BLaER1 treated with 17β-estradiol and CSF1 and Interleukin-3, amounts not matched to agents 10 nM and 100 nM (cell line): Measurements from ENCODE around the gene CRKL.
"Not testable (repeated sequence)": the region's sequence is repeated elsewhere in the genome, so short reads cannot be mapped to it uniquely, and the experiment has no call there.

ENCODE experiments used
- H3K27ac ChIP-seq, 11 experiments: shearing (Covaris generic); formaldehyde crosslinking; 2 replicates each; pipeline ENCODE4 v1.8.1; 2022
- H3K27me3 ChIP-seq, 11 experiments: shearing (Covaris generic); formaldehyde crosslinking; 2 replicates each; pipeline ENCODE4 v1.8.1; 2022
- H3K36me3 ChIP-seq, 11 experiments: shearing (Covaris generic); formaldehyde crosslinking; 2 replicates each; pipeline ENCODE4 v1.8.1; 2022
- H3K4me1 ChIP-seq, 10 experiments: shearing (Covaris generic); formaldehyde crosslinking; 2 replicates each; pipeline ENCODE4 v1.8.1; 2022
- H3K4me2 ChIP-seq, 11 experiments: shearing (Covaris generic); formaldehyde crosslinking; 2 replicates each; pipeline ENCODE4 v1.8.1; 2022
- H3K4me3 ChIP-seq, 10 experiments: shearing (Covaris generic); formaldehyde crosslinking; 2 replicates each; pipeline ENCODE4 v1.8.1; 2022
- H3K9ac ChIP-seq, 11 experiments: shearing (Covaris generic); formaldehyde crosslinking; 2 replicates each; pipeline ENCODE4 v1.8.1; 2022
- H3K9me3 ChIP-seq, 11 experiments: shearing (Covaris generic); formaldehyde crosslinking; replicated peaks in 1 of 11; 2 replicates each; pipeline ENCODE4 v1.8.1; 2022
- H4K20me1 ChIP-seq, 11 experiments: shearing (Covaris generic); formaldehyde crosslinking; 2 replicates each; pipeline ENCODE4 v1.8.1; 2022
- Cebpa-rat ChIP-seq, 11 experiments: shearing (Covaris generic); IDR thresholded peaks; 2 replicates each; pipeline ENCODE4 v1.8.1; 2022

CRKL gene

DNA sequence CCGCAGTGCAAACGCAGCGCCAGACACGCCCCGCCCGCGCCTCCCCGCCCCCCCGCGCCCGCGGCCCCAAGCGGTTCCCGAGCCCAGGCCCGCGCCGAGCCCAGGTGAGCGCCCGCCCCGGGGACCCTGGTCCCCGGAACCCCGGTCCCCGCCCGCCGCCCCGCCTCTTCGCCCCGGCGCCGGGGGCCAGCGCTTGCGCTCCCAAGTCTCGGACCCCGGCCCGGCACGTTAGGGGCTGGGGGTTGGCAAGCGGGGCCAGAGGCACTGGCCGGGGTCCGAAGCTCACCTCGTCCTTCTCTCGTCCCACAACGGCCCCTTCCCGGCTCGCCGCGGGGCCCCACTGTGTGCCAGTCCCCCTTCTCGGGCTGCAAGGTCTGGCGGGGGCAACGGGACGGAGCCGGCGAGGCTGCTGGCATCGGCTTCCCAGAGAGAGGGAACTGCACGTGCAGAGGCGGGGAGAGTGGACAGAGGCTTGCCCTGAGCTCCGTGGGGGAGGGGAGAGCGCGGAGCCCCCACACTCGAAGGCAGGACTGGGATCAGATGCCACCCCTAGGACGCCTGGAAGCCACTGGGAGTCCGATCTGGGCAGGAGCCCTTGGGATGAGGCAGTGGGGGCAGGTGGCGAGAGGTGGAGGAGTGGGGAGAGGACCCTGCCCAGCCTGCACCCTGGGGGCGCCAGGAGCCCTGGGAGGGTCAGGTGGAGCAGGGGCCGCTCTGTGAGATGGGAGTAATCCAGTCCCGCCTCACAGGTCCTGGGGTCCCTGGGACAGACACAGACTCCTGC lies 48.1 kb downstream of the CRKL start:
- peaks cover 37 to 55% (median 42%) of the 10 kb centered on the region in 11 experiments for H3K27me3 ChIP-seq
- peak overlapping the region; percentile 65 to 95 (median 88) for H3K4me2 ChIP-seq
- peak overlapping the region in 9 of 10 experiments; percentile 40 to 67 (median 51); a peak in 17 of 20 replicates for H3K4me3 ChIP-seq
- peak overlapping the region in 5 of 11 experiments; percentile 22 to 65 (median 47); a peak in 5 of 22 replicates for H3K9ac ChIP-seq
- H3K4me1 ChIP-seq = peaks cover 18 to 55% (median 44%) of the 10 kb centered on the region in 10 experiments; a peak in 19 of 20 replicates
- H3K9me3 ChIP-seq = no peaks in the 10 kb centered on the region
- H3K36me3 ChIP-seq = no peaks in the 10 kb centered on the region
- TF ChIP-seq Cebpa-rat (IDR thresholded peaks at IDR 0.05) = no peak
- H3K27ac ChIP-seq = no peak overlapping the region
- H4K20me1 ChIP-seq = peaks cover 0 to 39% (median 16%) of the 10 kb centered on the region in 11 experiments; a peak in 13 of 22 replicates

DNA sequence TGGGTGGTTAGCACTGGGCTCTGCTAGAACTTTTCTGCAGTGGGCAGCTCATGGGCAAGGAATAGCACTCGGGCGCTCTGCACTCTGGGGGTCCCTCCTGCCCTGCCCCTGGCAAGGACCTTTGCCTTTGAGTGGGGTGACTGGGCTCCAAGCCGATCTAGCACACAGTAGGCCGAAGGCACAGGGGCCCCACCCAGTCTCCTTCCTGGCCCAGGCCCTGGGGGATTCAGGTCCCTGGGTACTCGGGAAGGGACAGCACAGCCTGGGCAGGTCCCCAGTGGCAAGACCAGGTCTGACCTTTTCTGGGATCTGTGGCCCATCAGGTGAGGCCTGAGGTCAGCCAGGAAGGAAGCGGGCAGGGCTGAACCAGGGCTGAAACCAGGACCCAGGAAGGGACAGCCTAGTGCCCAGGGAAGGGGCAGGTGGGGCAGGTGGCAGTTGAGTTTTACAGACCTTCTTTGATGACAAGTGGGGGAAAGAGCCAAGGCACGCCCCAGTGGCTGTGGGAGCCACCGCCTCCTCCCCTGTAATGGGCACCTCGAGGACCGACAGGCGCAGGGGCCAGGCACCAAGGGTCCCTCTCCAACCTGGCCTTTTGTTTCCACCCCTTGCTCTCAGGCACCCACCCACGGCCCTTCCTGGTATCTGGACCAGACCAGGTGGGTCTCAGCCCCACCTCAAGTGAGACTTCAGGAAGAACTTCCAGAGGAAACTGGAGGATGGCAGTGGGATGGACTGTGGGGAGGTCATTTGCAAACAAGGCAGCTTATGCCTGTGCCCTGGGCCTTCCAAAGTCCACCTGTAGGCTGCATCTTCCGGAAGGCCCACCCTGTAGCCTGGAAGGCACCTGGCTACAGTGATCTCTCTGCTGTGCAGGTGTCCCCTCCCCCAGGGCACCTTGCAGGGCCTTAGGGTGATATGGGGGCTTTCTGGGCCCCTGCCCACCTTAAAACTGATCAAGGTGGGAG lies 49.0 kb downstream of the CRKL start:
- H3K9ac ChIP-seq = no peak overlapping the region; a peak in 1 of 22 replicates
- peak overlapping the region in 1 of 10 experiments; percentile 50; a peak in 1 of 20 replicates for H3K4me3 ChIP-seq
- H3K4me1 ChIP-seq = peaks cover 18 to 55% (median 44%) of the 10 kb centered on the region in 10 experiments; a peak in 19 of 20 replicates
- H4K20me1 ChIP-seq = peaks cover 0 to 39% (median 16%) of the 10 kb centered on the region in 11 experiments; a peak in 13 of 22 replicates
- H3K36me3 ChIP-seq = no peaks in the 10 kb centered on the region
- peak overlapping the region in 10 of 11 experiments; percentile 76 to 95 (median 88); a peak in 19 of 22 replicates for H3K4me2 ChIP-seq
- TF ChIP-seq Cebpa-rat (IDR thresholded peaks at IDR 0.05) = no peak
- no peaks in the 10 kb centered on the region for H3K9me3 ChIP-seq
- no peak overlapping the region for H3K27ac ChIP-seq
- H3K27me3 ChIP-seq = peaks cover 37 to 55% (median 42%) of the 10 kb centered on the region in 11 experiments

DNA sequence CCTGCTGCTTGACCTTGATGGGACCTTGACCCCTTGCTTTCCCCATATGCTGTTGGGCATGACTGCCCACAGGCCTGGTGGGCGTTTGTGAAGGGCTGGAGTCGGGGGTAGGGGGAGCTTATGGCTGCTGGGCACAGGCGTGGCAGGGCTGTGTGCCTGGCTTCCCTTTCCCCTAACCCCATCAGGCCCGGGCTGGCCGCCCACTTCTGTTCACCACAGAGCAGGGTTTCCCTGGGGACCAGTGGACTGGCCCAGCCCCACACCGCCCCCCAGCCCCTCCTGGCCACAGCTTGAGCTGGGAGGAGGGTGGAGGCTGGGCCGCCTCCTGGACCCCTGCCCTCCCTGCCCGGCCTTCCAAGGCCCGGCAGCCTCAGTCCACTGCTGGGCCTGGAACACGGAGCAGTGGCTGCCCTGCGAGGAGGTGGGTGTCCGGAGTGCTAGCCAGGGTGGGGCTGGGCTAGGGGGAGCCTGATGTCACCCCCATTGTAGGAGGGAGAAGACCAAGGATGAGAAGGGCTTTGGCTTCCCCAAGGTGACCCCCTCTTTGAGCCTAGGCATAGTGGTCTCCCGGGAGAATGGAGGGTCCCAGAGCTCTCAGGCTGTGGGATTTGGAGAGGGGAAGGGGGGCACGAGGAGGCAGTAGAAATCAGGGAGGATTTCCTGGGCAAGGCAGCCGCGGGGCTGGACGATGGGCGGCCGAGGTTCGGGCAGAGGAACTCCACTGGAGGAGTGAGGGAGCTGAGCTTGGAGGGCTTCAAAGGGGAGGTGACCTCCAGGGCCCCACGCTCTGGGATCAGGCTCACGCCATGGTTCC lies 49.9 kb downstream of the CRKL start, which contains the start of gene AIFM3:
AIFM3 (plus strand) TSS at position 373 of the 814 bp plus-strand sequence. CDS start 690 bp downstream, outside the sequence.
- Histone ChIP-seq H4K20me1 (peaks cover 0 to 36% (median 16%) of the 10 kb centered on the region in 11 experiments; a peak in 13 of 22 replicates), H3K27ac (peak within 1 kb of the TSS in 1 of 11 experiments; percentile 56; a peak in 1 of 22 replicates), H3K4me1 (peaks cover 18 to 60% (median 46%) of the 10 kb centered on the region in 10 experiments; a peak in 19 of 20 replicates), H3K9me3 (no peaks in the 10 kb centered on the region), H3K9ac (peak within 1 kb of the TSS in 3 of 11 experiments; percentile 3 to 52 (median 18); a peak in 5 of 22 replicates), H3K36me3 (no peaks in the 10 kb centered on the region), H3K27me3 (peaks cover 37 to 55% (median 42%) of the 10 kb centered on the region in 11 experiments), H3K4me3 (peak within 1 kb of the TSS in 1 of 10 experiments; percentile 15; a peak in 1 of 20 replicates), H3K4me2 (peak within 1 kb of the TSS; percentile 19 to 95 (median 88); a peak in 20 of 22 replicates)
- no peak for TF ChIP-seq Cebpa-rat (IDR thresholded peaks at IDR 0.05)

GRCh38 chr22:20967697-20968211 lies 50.5 kb downstream of the CRKL start:
- H3K36me3 ChIP-seq = no peaks in the 10 kb centered on the region
- no peaks in the 10 kb centered on the region for H3K9me3 ChIP-seq
- H3K4me3 ChIP-seq = peak overlapping the region in 1 of 10 experiments; percentile 15; a peak in 1 of 20 replicates
- peaks cover 18 to 67% (median 50%) of the 10 kb centered on the region in 10 experiments; a peak in 19 of 20 replicates for H3K4me1 ChIP-seq
- H3K4me2 ChIP-seq = peak overlapping the region; percentile 19 to 91 (median 68); a peak in 19 of 22 replicates
- peaks cover 36 to 49% (median 39%) of the 10 kb centered on the region in 11 experiments for H3K27me3 ChIP-seq
- peak overlapping the region in 2 of 11 experiments; percentile 3 to 52; a peak in 2 of 22 replicates for H3K9ac ChIP-seq
- peak overlapping the region in 1 of 11 experiments; percentile 56; a peak in 1 of 22 replicates for H3K27ac ChIP-seq
- peaks cover 0 to 35% (median 13%) of the 10 kb centered on the region in 11 experiments; a peak in 13 of 22 replicates for H4K20me1 ChIP-seq
- no peak for TF ChIP-seq Cebpa-rat (IDR thresholded peaks at IDR 0.05)

DNA sequence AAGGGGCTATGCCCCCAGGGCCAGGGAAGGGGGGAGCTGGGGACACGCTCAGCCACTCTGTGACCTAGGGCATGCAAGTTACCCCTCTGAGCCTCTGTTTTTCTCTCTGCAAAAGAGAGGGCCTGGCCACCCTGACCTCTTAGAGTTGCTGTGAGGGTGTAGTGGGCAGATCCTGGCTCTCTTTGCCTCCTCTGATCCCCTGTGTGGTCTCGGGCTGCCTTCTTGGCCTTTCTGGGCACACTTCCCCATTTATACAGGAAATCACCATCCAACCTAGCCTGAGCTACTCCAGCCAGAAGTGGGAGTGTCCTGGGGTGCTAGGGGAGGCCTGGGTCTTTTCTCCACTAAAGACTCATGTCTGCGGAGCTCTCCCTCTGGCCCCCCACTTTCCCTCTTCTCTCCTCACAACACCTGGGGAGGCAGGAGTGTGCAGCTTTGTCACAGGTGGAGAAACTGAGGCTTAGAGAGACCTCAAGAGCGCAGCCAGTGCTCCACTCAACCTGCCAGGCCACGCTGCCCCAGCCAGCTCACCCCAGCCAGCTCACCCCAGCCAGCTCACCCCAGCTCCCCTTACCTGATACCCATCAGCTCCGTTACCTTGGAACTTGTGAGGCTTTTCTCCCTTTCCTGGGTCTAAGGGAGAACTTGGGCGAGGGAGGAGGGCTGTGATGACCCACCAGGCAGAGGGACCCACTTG lies 51.2 kb downstream of the CRKL start:
- H4K20me1 ChIP-seq = peaks cover 0 to 28% (median 8%) of the 10 kb centered on the region in 11 experiments; a peak in 13 of 22 replicates
- peak overlapping the region in 1 of 10 experiments; percentile 15; a peak in 1 of 20 replicates for H3K4me3 ChIP-seq
- TF ChIP-seq Cebpa-rat (IDR thresholded peaks at IDR 0.05) = no peak
- no peaks in the 10 kb centered on the region for H3K9me3 ChIP-seq
- peak overlapping the region in 5 of 11 experiments; percentile 0 to 58 (median 48); a peak in 7 of 22 replicates for H3K27ac ChIP-seq
- peaks cover 18 to 73% (median 52%) of the 10 kb centered on the region in 10 experiments; a peak in 19 of 20 replicates for H3K4me1 ChIP-seq
- H3K4me2 ChIP-seq = peak overlapping the region; percentile 19 to 91 (median 68); a peak in 19 of 22 replicates
- peaks cover 29 to 42% (median 32%) of the 10 kb centered on the region in 11 experiments for H3K27me3 ChIP-seq
- peak overlapping the region in 6 of 11 experiments; percentile 3 to 52 (median 25); a peak in 5 of 22 replicates for H3K9ac ChIP-seq
- H3K36me3 ChIP-seq = no peaks in the 10 kb centered on the region

GRCh38 chr22:20970939-20971657 lies 53.9 kb downstream of the CRKL start:
- Histone ChIP-seq H3K4me1 (peaks cover under 1 to 60% (median 35%) of the 10 kb centered on the region in 10 experiments; a peak in 18 of 20 replicates), H4K20me1 (peaks cover 0 to 5% (median 0%) of the 10 kb centered on the region in 11 experiments; a peak in 4 of 22 replicates), H3K27me3 (peaks cover 3 to 15% (median 6%) of the 10 kb centered on the region in 11 experiments; a peak in 21 of 22 replicates), H3K4me3 (no peak overlapping the region), H3K36me3 (no peaks in the 10 kb centered on the region), H3K4me2 (peak overlapping the region in 3 of 11 experiments; percentile 46 to 65 (median 62); a peak in 6 of 22 replicates), H3K9ac (no peak overlapping the region), H3K27ac (no peak overlapping the region; a peak in 1 of 22 replicates), H3K9me3 (no peaks in the 10 kb centered on the region)
- TF ChIP-seq Cebpa-rat (IDR thresholded peaks at IDR 0.05) = no peak

DNA sequence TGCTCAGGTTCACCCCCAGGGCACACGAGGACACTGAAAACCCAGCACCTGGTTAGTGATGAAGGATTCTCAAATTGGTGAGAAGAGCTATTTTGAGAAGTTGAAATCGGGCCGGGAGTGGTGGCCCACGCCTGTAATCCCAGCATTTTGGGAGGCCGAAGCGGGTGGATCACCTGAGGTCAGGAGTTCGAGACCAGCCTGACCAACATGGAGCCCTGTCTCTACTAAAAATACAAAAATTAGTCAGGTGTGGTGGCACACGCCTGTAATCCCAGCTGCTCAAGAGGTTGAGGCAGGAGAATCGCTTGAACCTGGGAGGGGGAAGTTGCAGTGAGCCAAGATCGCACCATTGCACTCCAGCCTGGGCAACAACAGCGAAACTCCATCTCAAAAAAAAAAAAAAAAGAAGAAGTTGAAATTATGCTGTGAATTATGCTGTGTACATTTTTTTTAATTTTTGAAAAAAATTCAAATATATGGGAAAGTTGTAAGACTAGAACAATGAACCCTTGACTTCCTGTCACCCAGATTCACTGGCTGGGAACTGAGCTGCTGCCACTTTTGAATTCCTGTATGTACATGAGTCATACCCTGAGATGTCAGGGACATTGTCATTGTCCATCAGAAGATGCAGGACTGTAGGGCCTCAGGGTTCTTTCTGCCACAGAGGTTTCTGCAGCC lies 54.9 kb downstream of the CRKL start:
- peak overlapping the region in 2 of 11 experiments; percentile 4 to 41; a peak in 2 of 22 replicates for H3K27ac ChIP-seq
- H3K4me1 ChIP-seq = peaks cover 0 to 50% (median 28%) of the 10 kb centered on the region in 10 experiments; a peak in 18 of 20 replicates
- not testable (repeated sequence) for H4K20me1 ChIP-seq, H3K27me3 ChIP-seq, H3K9me3 ChIP-seq, H3K9ac ChIP-seq, H3K4me3 ChIP-seq, H3K36me3 ChIP-seq
- H3K4me2 ChIP-seq = peak overlapping the region in 6 of 11 experiments; percentile 16 to 68 (median 54); a peak in 10 of 22 replicates
